GM19324 (cell line): ENCODE data around the gene NPHS2.
"Not testable (repeated sequence)": the region's sequence is repeated elsewhere in the genome, so short reads cannot be mapped to it uniquely, and the experiment has no call there.

Source experiments
- ATAC-seq: cut with Tn5 transposase; IDR thresholded peaks from one replicate; pipeline ENCODE4 v1.9.1; 2021; ENCODE audit warnings: mild to moderate bottlenecking, moderate library complexity; ENCODE audit not compliant: unreplicated experiment, low FRiP score

NPHS2 gene

GRCh38 chr1:179548666-179549367, 26.9 kb downstream of the NPHS2 start:
- no peak for ATAC-seq

DNA sequence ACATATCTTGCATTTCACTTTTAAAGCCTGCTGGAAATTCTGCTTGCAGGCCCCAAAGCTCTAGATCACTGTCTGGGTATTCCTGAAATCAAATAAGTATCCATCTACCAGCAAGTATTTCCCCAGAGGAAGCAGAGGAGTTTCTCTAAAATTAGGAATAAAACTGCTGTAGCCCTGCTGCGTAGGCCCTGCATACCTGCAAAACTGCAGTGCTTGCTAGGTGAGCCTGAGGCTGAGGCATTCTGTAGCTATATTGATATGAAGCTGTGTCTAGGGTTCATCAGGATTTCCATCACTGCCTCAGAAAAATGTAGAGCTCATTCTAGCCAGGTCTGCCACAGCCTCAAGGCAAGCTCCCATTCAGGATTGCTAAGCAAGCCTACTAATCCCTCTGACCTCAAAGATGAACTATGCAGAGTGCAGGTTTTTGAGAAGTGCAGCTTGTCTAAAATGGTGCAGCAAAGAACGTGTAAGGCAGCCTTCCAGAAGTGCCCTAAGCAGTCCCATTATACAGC, 28.7 kb downstream of the NPHS2 start:
- ATAC-seq = no peak

- ATAC-seq = no peak
These were observed 30.4 kb downstream of the NPHS2 start for GRCh38 chr1:179545321-179545720.

- no peak for ATAC-seq
These were observed 34.0 kb downstream of the NPHS2 start for GRCh38 chr1:179541774-179542173.

GRCh38 chr1:179530352-179530751, 45.4 kb downstream of the NPHS2 start:
- ATAC-seq = no peak

DNA sequence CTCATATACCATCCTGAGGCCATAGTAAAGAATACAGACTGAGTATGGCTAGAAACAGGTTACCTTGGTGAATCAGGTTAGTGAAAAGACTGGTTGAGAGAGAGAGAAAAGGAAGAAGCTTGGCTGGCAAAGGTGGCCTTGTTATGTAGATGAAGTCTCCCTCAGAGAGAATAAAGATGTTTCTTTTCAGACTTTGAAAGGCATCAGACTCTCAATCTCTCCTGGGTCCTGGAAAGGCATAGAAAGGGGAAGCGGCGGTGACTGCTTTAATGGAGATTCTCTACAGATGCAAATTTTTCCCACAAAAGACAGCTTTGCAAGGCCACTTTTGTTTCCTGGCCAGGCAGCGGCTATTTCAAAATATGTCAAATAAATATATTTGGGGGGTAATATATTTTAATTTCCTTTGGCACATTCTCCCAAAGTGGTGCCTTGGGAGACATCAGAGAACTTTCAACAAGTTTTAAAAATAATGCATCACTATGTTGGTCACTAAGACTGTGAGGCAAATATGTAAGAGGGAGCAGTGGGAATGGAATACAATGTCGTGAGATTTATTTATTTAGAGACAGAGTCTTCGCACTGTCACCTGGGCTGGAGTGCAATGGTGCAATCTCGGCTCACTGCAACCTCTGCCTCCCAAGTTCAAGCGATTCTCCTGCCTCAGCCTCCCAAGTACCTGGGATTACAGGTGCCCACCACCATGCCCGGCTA, 46.1 kb downstream of the NPHS2 start:
- no peak for ATAC-seq

- not testable (repeated sequence) for ATAC-seq
These were observed 57.2 kb downstream of the NPHS2 start for GRCh38 chr1:179518544-179518943.

DNA sequence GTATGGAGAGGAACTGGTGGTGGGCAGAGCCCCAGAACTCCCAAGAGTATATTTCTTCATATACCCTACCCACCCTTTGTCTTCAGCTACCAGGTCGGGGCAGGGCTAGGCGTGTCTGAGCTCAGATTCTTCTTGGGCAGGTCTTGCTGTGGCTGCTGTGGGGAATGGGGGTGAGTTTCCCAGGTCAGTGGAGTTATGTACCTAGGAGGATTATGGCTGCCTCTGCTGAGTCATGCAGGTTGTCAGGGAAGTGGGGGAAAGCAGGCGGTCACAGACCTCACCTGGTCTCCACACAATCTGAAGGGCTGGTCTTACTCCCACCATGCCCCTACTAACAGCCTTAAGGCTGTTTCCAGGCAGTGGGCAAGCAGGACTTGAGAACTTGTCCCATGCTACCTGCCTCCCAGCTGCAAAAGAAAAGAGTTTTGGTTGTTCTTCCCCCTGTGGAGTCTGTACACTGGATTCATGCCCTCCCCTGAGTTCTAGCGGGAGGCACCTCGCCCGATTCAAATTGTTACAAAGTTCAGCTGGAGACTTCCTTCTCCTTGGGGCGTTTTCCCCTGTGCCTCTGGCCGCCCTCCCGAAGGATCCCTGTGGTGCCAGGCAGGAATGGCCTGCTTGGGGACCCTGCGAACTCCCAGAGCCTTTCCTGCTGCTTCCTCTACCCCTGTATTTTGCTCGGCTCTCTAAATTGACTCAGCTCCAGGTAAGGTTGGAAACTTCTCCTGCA, 58.6 kb downstream of the NPHS2 start:
- ATAC-seq = no peak

DNA sequence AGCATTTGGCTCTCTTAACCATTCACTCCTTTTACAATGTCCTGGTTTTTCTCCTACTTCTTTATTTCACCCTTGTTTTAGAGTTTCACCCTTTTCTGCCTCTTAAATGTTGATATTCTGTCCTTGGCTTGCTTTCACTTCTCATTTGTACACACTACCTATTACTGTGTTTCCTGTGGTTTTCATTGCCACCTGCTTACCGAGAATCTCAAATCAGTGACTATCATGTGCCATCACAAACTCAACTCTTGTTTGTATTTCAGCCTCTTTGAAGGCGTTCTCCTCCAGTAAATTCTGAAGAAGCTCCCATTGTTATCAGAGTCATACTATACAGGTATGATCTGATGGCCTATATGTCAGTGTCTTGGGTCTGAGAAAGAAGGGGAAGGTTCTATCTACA, 65.7 kb downstream of the NPHS2 start:
- ATAC-seq = no peak

DNA sequence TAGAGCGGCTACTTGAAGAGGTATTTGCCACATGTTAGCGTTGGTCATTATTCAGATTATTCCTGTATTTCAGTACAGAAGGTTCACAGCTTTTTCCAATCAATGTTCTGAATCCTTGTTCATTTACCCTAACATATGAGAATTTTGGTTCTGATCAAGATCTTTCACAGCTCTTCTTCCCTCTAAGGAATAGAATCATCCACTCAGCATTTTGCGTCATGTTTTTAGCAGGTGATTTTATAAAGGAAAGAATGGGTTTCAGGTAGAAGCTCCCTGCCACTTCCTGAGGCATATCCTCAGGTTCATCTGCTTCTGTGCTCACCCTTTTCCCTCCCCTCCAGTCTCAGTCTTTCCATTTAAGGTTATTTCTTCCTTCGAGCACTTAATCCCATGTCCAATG, 66.4 kb downstream of the NPHS2 start:
- no peak for ATAC-seq

DNA sequence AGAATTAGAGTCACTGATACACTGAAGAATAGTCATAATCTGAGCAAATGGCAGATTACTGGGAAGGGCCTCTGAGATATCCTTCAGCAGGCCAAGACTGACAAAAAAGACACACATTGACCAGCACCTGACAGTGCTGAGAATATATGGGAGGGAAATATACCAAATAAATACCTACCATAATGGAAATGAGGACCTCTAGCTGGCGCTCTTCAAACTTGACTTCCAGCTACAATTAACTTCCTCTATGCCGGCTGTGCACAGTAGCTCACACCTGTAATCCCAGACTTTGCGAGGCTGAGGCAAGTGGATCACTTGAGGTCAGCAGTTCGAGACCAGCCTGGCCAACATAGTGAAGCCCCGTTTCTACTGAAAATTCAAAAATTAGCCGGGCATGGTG, 69.5 kb downstream of the NPHS2 start:
- no peak for ATAC-seq
